Measurements from ENCODE around the gene CTNNA2. TPM values are rescaled to one million over a fixed set of nuclear protein-coding genes. Genes with fewer than 3 reads are reported as not detected.
"Not testable (repeated sequence)": the region's sequence is repeated elsewhere in the genome, so short reads cannot be mapped to it uniquely, and the experiment has no call there.

CTNNA2 gene
- total RNA-seq, 1 donor from 2014 or later: not detected

- ATAC-seq: no peak
Observed at GRCh38 chr2:80102026-80102425, 589.2 kb downstream of the CTNNA2 start.

- ATAC-seq: no peak
Observed at GRCh38 chr2:80105015-80105640, 592.3 kb downstream of the CTNNA2 start.

- ATAC-seq: no peak
Observed at GRCh38 chr2:80111185-80111584, 598.3 kb downstream of the CTNNA2 start.

- no peak for ATAC-seq
Observed at GRCh38 chr2:80112790-80113189, 599.9 kb downstream of the CTNNA2 start.

GRCh38 chr2:80113399-80113798 lies 600.5 kb downstream of the CTNNA2 start:
- no peak for ATAC-seq

GRCh38 chr2:80114812-80115211 lies 602.0 kb downstream of the CTNNA2 start:
- no peak for ATAC-seq

GRCh38 chr2:80117401-80117800 lies 604.5 kb downstream of the CTNNA2 start:
- ATAC-seq: no peak

- no peak for ATAC-seq
Observed at GRCh38 chr2:80120866-80121265, 608.0 kb downstream of the CTNNA2 start.

GRCh38 chr2:80122675-80123074 lies 609.8 kb downstream of the CTNNA2 start:
- no peak for ATAC-seq

- ATAC-seq: no peak
Observed at GRCh38 chr2:80126596-80127189, 613.8 kb downstream of the CTNNA2 start.

GRCh38 chr2:80128080-80128479 lies 615.2 kb downstream of the CTNNA2 start:
- no peak for ATAC-seq

GRCh38 chr2:80132281-80132680 lies 619.4 kb downstream of the CTNNA2 start:
- ATAC-seq: no peak

- ATAC-seq: no peak
Observed at GRCh38 chr2:80135001-80135400, 622.1 kb downstream of the CTNNA2 start.

GRCh38 chr2:80136338-80136737 lies 623.5 kb downstream of the CTNNA2 start:
- no peak for ATAC-seq

GRCh38 chr2:80139001-80139400 lies 626.1 kb downstream of the CTNNA2 start:
- ATAC-seq: no peak

- no peak for ATAC-seq
Observed at GRCh38 chr2:80141007-80141726, 628.3 kb downstream of the CTNNA2 start.

- no peak for ATAC-seq
Observed at GRCh38 chr2:80145499-80145898, 632.6 kb downstream of the CTNNA2 start.

- ATAC-seq: not testable (repeated sequence)
Observed at GRCh38 chr2:80146757-80147156, 633.9 kb downstream of the CTNNA2 start.

- no peak for ATAC-seq
Observed at GRCh38 chr2:80147690-80148089, 634.8 kb downstream of the CTNNA2 start.

- ATAC-seq: no peak
Observed at GRCh38 chr2:80148906-80149305, 636.1 kb downstream of the CTNNA2 start.

GRCh38 chr2:80149991-80150390 lies 637.1 kb downstream of the CTNNA2 start:
- ATAC-seq: no peak

GRCh38 chr2:80151248-80151647 lies 638.4 kb downstream of the CTNNA2 start:
- no peak for ATAC-seq

- no peak for ATAC-seq
Observed at GRCh38 chr2:80151651-80152050, 638.8 kb downstream of the CTNNA2 start.

- no peak for ATAC-seq
Observed at GRCh38 chr2:80153151-80153550, 640.3 kb downstream of the CTNNA2 start.
